Kasumi-1 (cell line): ENCODE measurements around the gene RAB11FIP4.

Source experiments
- DNase-seq, 2 experiments: peaks; one replicate each; lab custom pipeline; 2025; lab: John Stamatoyannopoulos, UW

The RAB11FIP4 gene

GRCh38 chr17:31587462-31587861, 196.0 kb downstream of the RAB11FIP4 start:
- DNase-seq, result no peak
